ENCODE results near the gene CDK6.

CDK6 gene

GRCh38 chr7:92778972-92779371 is 57.4 kb downstream of the CDK6 start:
- peaks cover 29% of the 10 kb centered on the region for H3K4me1 ChIP-seq (ENCODE audit: insufficient read depth, low read length)
- DNase-seq (no peak), ATAC-seq (ENCODE audit: insufficient read depth, low read depth) (peak; percentile 31; the same call in 2 of the 3 replicates)
- peaks cover 40% of the 10 kb centered on the region; the same call in 1 of the 2 replicates for H4K20me1 ChIP-seq (ENCODE audit: insufficient read depth, low read length)
- no peak overlapping the region for H2AFZ ChIP-seq (ENCODE audit: low read depth, low read length)
- H3K79me2 ChIP-seq (ENCODE audit: insufficient read depth, low read length), result peaks cover 99% of the 10 kb centered on the region
- no peak overlapping the region for H3K4me2 ChIP-seq (ENCODE audit: insufficient read depth, low read length)
- no peak overlapping the region for H3K4me3 ChIP-seq (ENCODE audit: low read depth in 1 of 2, low read length in 2 of 2)
- no peak overlapping the region for H3K9ac ChIP-seq (ENCODE audit: low read depth, low read length)
- no peaks in the 10 kb centered on the region for H3K27me3 ChIP-seq (ENCODE audit: insufficient read depth, low read length, poor library complexity)
- H3K9me3 ChIP-seq (ENCODE audit: insufficient read depth, low read length, severe bottlenecking), result no peaks in the 10 kb centered on the region
- peaks cover 77% of the 10 kb centered on the region for H3K36me3 ChIP-seq (ENCODE audit: insufficient read depth, low read length)
- no peak for TF ChIP-seq CTCF (IDR thresholded peaks at IDR 0.05; ENCODE audit: borderline replicate concordance, extremely low read depth, low read length, poor library complexity, severe bottlenecking)
- TF ChIP-seq EZH2 (IDR thresholded peaks at IDR 0.05; ENCODE audit: borderline replicate concordance, low read depth, low read length, severe bottlenecking), result no peak
- H3K27ac ChIP-seq (ENCODE audit: low read length), result 0 out of 2 replicates have a peak overlapping the region, but pooled peaks have one; percentile 33

GRCh38 chr7:92777993-92778392 is 58.4 kb downstream of the CDK6 start:
- no peak overlapping the region for H2AFZ ChIP-seq (ENCODE audit: low read depth, low read length)
- H3K4me1 ChIP-seq (ENCODE audit: insufficient read depth, low read length), result peaks cover 32% of the 10 kb centered on the region
- ATAC-seq (ENCODE audit: insufficient read depth, low read depth) (no peak), DNase-seq (no peak)
- no peak overlapping the region for H3K9ac ChIP-seq (ENCODE audit: low read depth, low read length)
- TF ChIP-seq CTCF (IDR thresholded peaks at IDR 0.05; ENCODE audit: borderline replicate concordance, extremely low read depth, low read length, poor library complexity, severe bottlenecking), result no peak
- TF ChIP-seq EZH2 (IDR thresholded peaks at IDR 0.05; ENCODE audit: borderline replicate concordance, low read depth, low read length, severe bottlenecking), result no peak
- no peaks in the 10 kb centered on the region for H3K9me3 ChIP-seq (ENCODE audit: insufficient read depth, low read length, severe bottlenecking)
- no peak overlapping the region for H3K27ac ChIP-seq (ENCODE audit: low read length)
- H4K20me1 ChIP-seq (ENCODE audit: insufficient read depth, low read length), result peaks cover 37% of the 10 kb centered on the region; the same call in 1 of the 2 replicates
- H3K4me3 ChIP-seq (ENCODE audit: low read depth in 1 of 2, low read length in 2 of 2), result no peak overlapping the region
- H3K27me3 ChIP-seq (ENCODE audit: insufficient read depth, low read length, poor library complexity), result no peaks in the 10 kb centered on the region
- H3K4me2 ChIP-seq (ENCODE audit: insufficient read depth, low read length), result no peak overlapping the region
- peaks cover 99% of the 10 kb centered on the region for H3K79me2 ChIP-seq (ENCODE audit: insufficient read depth, low read length)
- H3K36me3 ChIP-seq (ENCODE audit: insufficient read depth, low read length), result peaks cover 77% of the 10 kb centered on the region

- Histone ChIP-seq H3K36me3 (ENCODE audit: insufficient read depth, low read length) (peaks cover 82% of the 10 kb centered on the region), H4K20me1 (ENCODE audit: insufficient read depth, low read length) (peaks cover 12% of the 10 kb centered on the region; the same call in 1 of the 2 replicates), H3K4me2 (ENCODE audit: insufficient read depth, low read length) (no peak overlapping the region), H3K9me3 (ENCODE audit: insufficient read depth, low read length, severe bottlenecking) (no peaks in the 10 kb centered on the region), H3K79me2 (ENCODE audit: insufficient read depth, low read length) (peaks cover 98% of the 10 kb centered on the region), H3K27me3 (ENCODE audit: insufficient read depth, low read length, poor library complexity) (no peaks in the 10 kb centered on the region), H3K4me3 (ENCODE audit: low read depth in 1 of 2, low read length in 2 of 2) (no peak overlapping the region), H3K9ac (ENCODE audit: low read depth, low read length) (no peak overlapping the region), H3K27ac (ENCODE audit: low read length) (peak overlapping the region; percentile 11; the same call in 1 of the 2 replicates), H2AFZ (ENCODE audit: low read depth, low read length) (no peak overlapping the region), H3K4me1 (ENCODE audit: insufficient read depth, low read length) (peaks cover 47% of the 10 kb centered on the region)
- TF ChIP-seq CTCF (IDR thresholded peaks at IDR 0.05; ENCODE audit: borderline replicate concordance, extremely low read depth, low read length, poor library complexity, severe bottlenecking) (no peak), EZH2 (IDR thresholded peaks at IDR 0.05; ENCODE audit: borderline replicate concordance, low read depth, low read length, severe bottlenecking) (no peak)
- DNase-seq (no peak), ATAC-seq (ENCODE audit: insufficient read depth, low read depth) (no peak)
Measured at GRCh38 chr7:92773808-92774207, 62.6 kb downstream of the CDK6 start.
